Measurements from ENCODE around the gene INO80E.

DNA sequence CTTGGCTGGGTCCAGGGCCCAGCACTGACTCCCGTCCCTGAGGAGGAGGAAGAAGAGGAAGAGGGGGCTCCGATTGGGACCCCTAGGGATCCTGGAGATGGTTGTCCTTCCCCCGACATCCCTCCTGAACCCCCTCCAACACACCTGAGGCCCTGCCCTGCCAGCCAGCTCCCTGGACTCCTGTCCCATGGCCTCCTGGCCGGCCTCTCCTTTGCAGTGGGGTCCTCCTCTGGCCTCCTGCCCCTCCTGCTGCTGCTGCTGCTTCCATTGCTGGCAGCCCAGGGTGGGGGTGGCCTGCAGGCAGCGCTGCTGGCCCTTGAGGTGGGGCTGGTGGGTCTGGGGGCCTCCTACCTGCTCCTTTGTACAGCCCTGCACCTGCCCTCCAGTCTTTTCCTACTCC, 9.1 kb upstream of the INO80E start:
- TF ChIP-seq JUND (IDR thresholded peaks at IDR 0.05) (no peak), POLR2AphosphoS5 (IDR thresholded peaks at IDR 0.05; ENCODE audit: low read depth, low read length) (no peak), NFIC (IDR thresholded peaks at IDR 0.05; ENCODE audit: borderline replicate concordance) (no peak), GABPA (IDR thresholded peaks at IDR 0.05; ENCODE audit: low read depth) (no peak), EZH2phosphoT487 (IDR thresholded peaks at IDR 0.05; ENCODE audit: borderline replicate concordance, low read depth) (no peak), TEAD4 (IDR thresholded peaks at IDR 0.05; ENCODE audit: borderline replicate concordance, insufficient read depth) (no peak), TCF12 (IDR thresholded peaks at IDR 0.05) (no peak), YY1 (IDR thresholded peaks at IDR 0.05; ENCODE audit: low read depth) (no peak), FOXM1 (IDR thresholded peaks at IDR 0.05; ENCODE audit: low read depth) (no peak)
- TF ChIP-seq, protein P1, sequence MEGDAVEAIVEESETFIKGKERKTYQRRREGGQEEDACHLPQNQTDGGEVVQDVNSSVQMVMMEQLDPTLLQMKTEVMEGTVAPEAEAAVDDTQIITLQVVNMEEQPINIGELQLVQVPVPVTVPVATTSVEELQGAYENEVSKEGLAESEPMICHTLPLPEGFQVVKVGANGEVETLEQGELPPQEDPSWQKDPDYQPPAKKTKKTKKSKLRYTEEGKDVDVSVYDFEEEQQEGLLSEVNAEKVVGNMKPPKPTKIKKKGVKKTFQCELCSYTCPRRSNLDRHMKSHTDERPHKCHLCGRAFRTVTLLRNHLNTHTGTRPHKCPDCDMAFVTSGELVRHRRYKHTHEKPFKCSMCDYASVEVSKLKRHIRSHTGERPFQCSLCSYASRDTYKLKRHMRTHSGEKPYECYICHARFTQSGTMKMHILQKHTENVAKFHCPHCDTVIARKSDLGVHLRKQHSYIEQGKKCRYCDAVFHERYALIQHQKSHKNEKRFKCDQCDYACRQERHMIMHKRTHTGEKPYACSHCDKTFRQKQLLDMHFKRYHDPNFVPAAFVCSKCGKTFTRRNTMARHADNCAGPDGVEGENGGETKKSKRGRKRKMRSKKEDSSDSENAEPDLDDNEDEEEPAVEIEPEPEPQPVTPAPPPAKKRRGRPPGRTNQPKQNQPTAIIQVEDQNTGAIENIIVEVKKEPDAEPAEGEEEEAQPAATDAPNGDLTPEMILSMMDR (IDR thresholded peaks at IDR 0.05) = no peak
- TF ChIP-seq, protein P2, sequence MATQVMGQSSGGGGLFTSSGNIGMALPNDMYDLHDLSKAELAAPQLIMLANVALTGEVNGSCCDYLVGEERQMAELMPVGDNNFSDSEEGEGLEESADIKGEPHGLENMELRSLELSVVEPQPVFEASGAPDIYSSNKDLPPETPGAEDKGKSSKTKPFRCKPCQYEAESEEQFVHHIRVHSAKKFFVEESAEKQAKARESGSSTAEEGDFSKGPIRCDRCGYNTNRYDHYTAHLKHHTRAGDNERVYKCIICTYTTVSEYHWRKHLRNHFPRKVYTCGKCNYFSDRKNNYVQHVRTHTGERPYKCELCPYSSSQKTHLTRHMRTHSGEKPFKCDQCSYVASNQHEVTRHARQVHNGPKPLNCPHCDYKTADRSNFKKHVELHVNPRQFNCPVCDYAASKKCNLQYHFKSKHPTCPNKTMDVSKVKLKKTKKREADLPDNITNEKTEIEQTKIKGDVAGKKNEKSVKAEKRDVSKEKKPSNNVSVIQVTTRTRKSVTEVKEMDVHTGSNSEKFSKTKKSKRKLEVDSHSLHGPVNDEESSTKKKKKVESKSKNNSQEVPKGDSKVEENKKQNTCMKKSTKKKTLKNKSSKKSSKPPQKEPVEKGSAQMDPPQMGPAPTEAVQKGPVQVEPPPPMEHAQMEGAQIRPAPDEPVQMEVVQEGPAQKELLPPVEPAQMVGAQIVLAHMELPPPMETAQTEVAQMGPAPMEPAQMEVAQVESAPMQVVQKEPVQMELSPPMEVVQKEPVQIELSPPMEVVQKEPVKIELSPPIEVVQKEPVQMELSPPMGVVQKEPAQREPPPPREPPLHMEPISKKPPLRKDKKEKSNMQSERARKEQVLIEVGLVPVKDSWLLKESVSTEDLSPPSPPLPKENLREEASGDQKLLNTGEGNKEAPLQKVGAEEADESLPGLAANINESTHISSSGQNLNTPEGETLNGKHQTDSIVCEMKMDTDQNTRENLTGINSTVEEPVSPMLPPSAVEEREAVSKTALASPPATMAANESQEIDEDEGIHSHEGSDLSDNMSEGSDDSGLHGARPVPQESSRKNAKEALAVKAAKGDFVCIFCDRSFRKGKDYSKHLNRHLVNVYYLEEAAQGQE (IDR thresholded peaks at IDR 0.05; ENCODE audit: low read depth, low read length) = no peak

All from SK-N-SH (cell line).